GM10847 (cell line): ENCODE results near the gene TENT4A.

Experiments
- POLR2A ChIP-seq: IDR thresholded peaks from 2 replicates; pipeline ENCODE4 v1.6.1; 2011; ENCODE audit not compliant: insufficient read length; ENCODE audit errors: extremely low read depth

Gene TENT4A

GRCh38 chr5:6732634-6733410 is 19.6 kb downstream of the TENT4A start:
- no peak for TF ChIP-seq POLR2A

- TF ChIP-seq POLR2A = no peak
Observed at GRCh38 chr5:6733411-6734242, 20.4 kb downstream of the TENT4A start.

GRCh38 chr5:6734243-6734700 is 21.0 kb downstream of the TENT4A start:
- TF ChIP-seq POLR2A = no peak

GRCh38 chr5:6734781-6735180 is 21.5 kb downstream of the TENT4A start:
- no peak for TF ChIP-seq POLR2A

- no peak for TF ChIP-seq POLR2A
Observed at GRCh38 chr5:6736106-6736505, 22.9 kb downstream of the TENT4A start.

- TF ChIP-seq POLR2A = no peak
Observed at GRCh38 chr5:6736524-6737042, 23.4 kb downstream of the TENT4A start.

- TF ChIP-seq POLR2A = no peak
Observed at GRCh38 chr5:6737043-6737941, 24.1 kb downstream of the TENT4A start.

GRCh38 chr5:6739603-6740002 is 26.4 kb downstream of the TENT4A start:
- TF ChIP-seq POLR2A = no peak

- no peak for TF ChIP-seq POLR2A
Observed at GRCh38 chr5:6740586-6741150, 27.4 kb downstream of the TENT4A start.

GRCh38 chr5:6742081-6742758 is 29.0 kb downstream of the TENT4A start:
- no peak for TF ChIP-seq POLR2A

GRCh38 chr5:6743161-6743560 is 29.9 kb downstream of the TENT4A start:
- no peak for TF ChIP-seq POLR2A

GRCh38 chr5:6744841-6745705 is 31.8 kb downstream of the TENT4A start:
- no peak for TF ChIP-seq POLR2A

GRCh38 chr5:6745706-6746222 is 32.5 kb downstream of the TENT4A start:
- TF ChIP-seq POLR2A = no peak
